PC-3 (cell line): ENCODE data around the gene WNK4. TPM values are rescaled to one million over a fixed set of nuclear protein-coding genes. Genes with fewer than 3 reads are reported as not detected.

Source experiments
- ATAC-seq: fragments of 200-7000 bp; cut with Tn5 transposase; 2 replicates; pipeline ENCODE4 v1.9.1; 2020; ENCODE audit warnings: mild to moderate bottlenecking, moderate library complexity
- BruUV-seq: library from RNA; stranded (reverse); fragments of 400-500 nt; replicated peaks from 2 replicates; lab custom pipeline; 2021; lab: Mats Ljungman, UMichigan
- CTCF ChIA-PET: fragments of 300-600 bp; sonication (Branson Sonifier 250); formaldehyde crosslinking; loops from one replicate; lab custom pipeline; 2022; ENCODE audit warnings: antibody characterized with exemption; lab: Charles Lee
- POLR2A ChIA-PET: fragments of 300-600 bp; sonication (Branson Sonifier 250); formaldehyde crosslinking; loops from one replicate; lab custom pipeline; 2022; ENCODE audit warnings: antibody characterized with exemption; ENCODE audit not compliant: unreplicated experiment; lab: Charles Lee
- DNase-seq: peaks from one replicate; pipeline ENCODE4 v3.0.0-alpha.2; 2015
- H2AFZ ChIP-seq: fragments of 300-600 bp; sonication (generic); 2 replicates; pipeline ENCODE4 v1.6.0; 2016; ENCODE audit warnings: antibody characterized with exemption, low read length
- H3F3A ChIP-seq: fragments of 300-600 bp; sonication (generic); one replicate; pipeline ENCODE4 v1.6.0; 2017; ENCODE audit warnings: antibody characterized with exemption, low read length, control low read depth, mild to moderate bottlenecking; ENCODE audit not compliant: unreplicated experiment
- H3K27ac ChIP-seq: fragments of 300-600 bp; sonication (generic); 2 replicates; pipeline ENCODE4 v1.5.1; 2016; ENCODE audit warnings: mild to moderate bottlenecking, low read length
- H3K27me3 ChIP-seq: fragments of 300-600 bp; sonication (generic); 2 replicates; pipeline ENCODE4 v1.6.1; 2016; ENCODE audit warnings: low read length, mixed read lengths
- H3K36me3 ChIP-seq: fragments of 300-600 bp; sonication (generic); 2 replicates; pipeline ENCODE4 v1.6.1; 2016; ENCODE audit warnings: low read depth, mixed run types, low read length, mixed read lengths
- H3K4me1 ChIP-seq: fragments of 300-600 bp; sonication (generic); 2 replicates; pipeline ENCODE4 v1.5.1; 2016; ENCODE audit warnings: low read length; ENCODE audit not compliant: insufficient read depth
- H3K4me2 ChIP-seq: fragments of 300-600 bp; sonication (generic); 2 replicates; pipeline ENCODE4 v1.6.0; 2016; ENCODE audit warnings: low read length
- H3K4me3 ChIP-seq: fragments of 300-600 bp; sonication (generic); 2 replicates; pipeline ENCODE4 v1.5.1; 2016; ENCODE audit warnings: mild to moderate bottlenecking, low read length, mixed read lengths
- H3K79me2 ChIP-seq: fragments of 300-600 bp; sonication (generic); 2 replicates; pipeline ENCODE4 v1.6.1; 2017; ENCODE audit warnings: low read length, mixed read lengths
- H3K9ac ChIP-seq: fragments of 300-600 bp; sonication (generic); 2 replicates; pipeline ENCODE4 v1.6.0; 2016; ENCODE audit warnings: mild to moderate bottlenecking, low read length
- H3K9me2 ChIP-seq: fragments of 300-600 bp; sonication (generic); replicated peaks from 2 replicates; pipeline ENCODE4 v1.6.1; 2016; ENCODE audit warnings: mixed run types, low read length, mixed read lengths
- H3K9me3 ChIP-seq: fragments of 300-600 bp; sonication (generic); 2 replicates; pipeline ENCODE4 v1.6.1; 2016; ENCODE audit warnings: low read length, mixed read lengths
- H4K20me1 ChIP-seq: fragments of 300-600 bp; sonication (generic); 2 replicates; pipeline ENCODE4 v1.6.1; 2016; ENCODE audit warnings: low read length, mixed read lengths
- EZH2 ChIP-seq: fragments of 300-600 bp; sonication (generic); IDR thresholded peaks from one replicate; pipeline ENCODE4 v1.6.1; 2017; ENCODE audit warnings: antibody characterized with exemption, mild to moderate bottlenecking, low read length; ENCODE audit not compliant: unreplicated experiment
- EZH2phosphoT487 ChIP-seq: fragments of 300-600 bp; sonication (generic); IDR thresholded peaks from 2 replicates; pipeline ENCODE4 v1.6.1; 2018; ENCODE audit warnings: mild to moderate bottlenecking, antibody characterized with exemption, low read length, borderline replicate concordance
- intact Hi-C: fragments of 100-400 bp; cut with micrococcal nuclease; formaldehyde crosslinking; loops from 2 replicates; pipeline ENCODE4 v1.9.0; 2023
- total RNA-seq: library from RNA; depleted of rRNA; stranded (reverse); fragments of >200 nt; gene quantifications from 2 replicates; pipeline ENCODE4 v1.2.3, GENCODE V29; 2014
- TF ChIP-seq, protein P1 (sequence below): fragments of 300-600 bp; sonication (generic); conservative IDR thresholded peaks from 2 replicates; pipeline ENCODE4 v1.5.1; 2017; ENCODE audit warnings: antibody characterized with exemption, low read depth, mild to moderate bottlenecking, low read length

Gene WNK4
- total RNA-seq, 1 experiment from 2014 or later: 13.0 TPM

DNA sequence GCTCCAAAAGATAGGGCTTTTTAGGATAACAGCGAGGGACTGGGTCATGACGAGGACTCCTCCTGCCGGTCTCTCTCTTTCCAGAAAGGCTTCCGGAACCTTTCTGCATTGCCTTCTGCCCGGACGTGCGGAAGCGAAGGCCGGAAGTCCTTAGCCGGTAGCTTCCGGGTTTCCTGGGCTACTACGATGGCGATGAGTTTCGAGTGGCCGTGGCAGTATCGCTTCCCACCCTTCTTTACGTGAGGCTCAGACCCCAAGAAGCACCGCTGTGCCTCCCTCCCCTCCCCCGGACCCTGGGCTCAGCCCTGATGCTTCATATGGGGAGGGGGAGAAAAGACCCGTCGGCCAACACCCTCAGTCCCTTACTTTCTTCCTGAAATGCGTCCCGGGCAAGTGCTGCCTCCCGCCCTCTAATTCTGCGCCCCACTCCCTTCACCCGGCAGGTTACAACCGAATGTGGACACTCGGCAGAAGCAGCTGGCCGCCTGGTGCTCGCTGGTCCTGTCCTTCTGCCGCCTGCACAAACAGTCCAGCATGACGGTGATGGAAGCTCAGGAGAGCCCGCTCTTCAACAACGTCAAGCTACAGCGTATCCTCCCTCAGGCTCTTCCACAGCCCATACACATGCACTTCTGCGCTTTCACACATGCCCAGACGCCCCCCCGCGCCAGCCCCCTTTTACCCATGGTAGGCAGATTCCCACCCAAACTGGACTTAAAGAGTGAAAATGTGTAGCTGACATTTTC lies 6.9 kb upstream of the WNK4 start, which contains the start of gene VPS25:
TSS of gene VPS25 (plus strand) at position 160 of the 746 bp plus-strand sequence. CDS start at position 187, 27 bp downstream.
- Histone ChIP-seq H3K9ac (peak within 1 kb of the TSS; percentile 97), H3K27ac (peak within 1 kb of the TSS; percentile 81), H3F3A (peaks cover 7% of the 10 kb centered on the region), H2AFZ (peak within 1 kb of the TSS; percentile 96), H3K27me3 (no peaks in the 10 kb centered on the region), H3K4me3 (peak within 1 kb of the TSS; percentile 99), H3K79me2 (peaks cover 26% of the 10 kb centered on the region), H4K20me1 (no peaks in the 10 kb centered on the region), H3K9me3 (no peaks in the 10 kb centered on the region), H3K36me3 (no peaks in the 10 kb centered on the region; the same call in 1 of the 2 replicates), H3K4me2 (peak within 1 kb of the TSS; percentile 99), H3K4me1 (peaks cover 14% of the 10 kb centered on the region), H3K9me2 (no peaks in the 10 kb centered on the region)
- POLR2A ChIA-PET: interaction anchor here (0.5 to 1.0 kb wide), 4 partner anchors 8 to 1084 kb away, joined by 3 to 8 read pairs (median 5); no protein-coding TSS in a partner anchor
- peak; percentile 83 for DNase-seq
- CTCF ChIA-PET: interaction anchor here (1.9 kb wide), 1 partner anchor 10 kb away, joined by 5 read pairs; no protein-coding TSS in a partner anchor
- TF ChIP-seq EZH2phosphoT487 (no peak), EZH2 (no peak)
- TF ChIP-seq, protein P1, sequence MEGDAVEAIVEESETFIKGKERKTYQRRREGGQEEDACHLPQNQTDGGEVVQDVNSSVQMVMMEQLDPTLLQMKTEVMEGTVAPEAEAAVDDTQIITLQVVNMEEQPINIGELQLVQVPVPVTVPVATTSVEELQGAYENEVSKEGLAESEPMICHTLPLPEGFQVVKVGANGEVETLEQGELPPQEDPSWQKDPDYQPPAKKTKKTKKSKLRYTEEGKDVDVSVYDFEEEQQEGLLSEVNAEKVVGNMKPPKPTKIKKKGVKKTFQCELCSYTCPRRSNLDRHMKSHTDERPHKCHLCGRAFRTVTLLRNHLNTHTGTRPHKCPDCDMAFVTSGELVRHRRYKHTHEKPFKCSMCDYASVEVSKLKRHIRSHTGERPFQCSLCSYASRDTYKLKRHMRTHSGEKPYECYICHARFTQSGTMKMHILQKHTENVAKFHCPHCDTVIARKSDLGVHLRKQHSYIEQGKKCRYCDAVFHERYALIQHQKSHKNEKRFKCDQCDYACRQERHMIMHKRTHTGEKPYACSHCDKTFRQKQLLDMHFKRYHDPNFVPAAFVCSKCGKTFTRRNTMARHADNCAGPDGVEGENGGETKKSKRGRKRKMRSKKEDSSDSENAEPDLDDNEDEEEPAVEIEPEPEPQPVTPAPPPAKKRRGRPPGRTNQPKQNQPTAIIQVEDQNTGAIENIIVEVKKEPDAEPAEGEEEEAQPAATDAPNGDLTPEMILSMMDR: no peak
- intact Hi-C loops: loop anchor here (2.0 kb wide), 1 partner anchor 29 kb away; no protein-coding TSS in a partner anchor
- peak; percentile 84 for ATAC-seq
- TSS peak; percentile 85 for BruUV-seq

DNA sequence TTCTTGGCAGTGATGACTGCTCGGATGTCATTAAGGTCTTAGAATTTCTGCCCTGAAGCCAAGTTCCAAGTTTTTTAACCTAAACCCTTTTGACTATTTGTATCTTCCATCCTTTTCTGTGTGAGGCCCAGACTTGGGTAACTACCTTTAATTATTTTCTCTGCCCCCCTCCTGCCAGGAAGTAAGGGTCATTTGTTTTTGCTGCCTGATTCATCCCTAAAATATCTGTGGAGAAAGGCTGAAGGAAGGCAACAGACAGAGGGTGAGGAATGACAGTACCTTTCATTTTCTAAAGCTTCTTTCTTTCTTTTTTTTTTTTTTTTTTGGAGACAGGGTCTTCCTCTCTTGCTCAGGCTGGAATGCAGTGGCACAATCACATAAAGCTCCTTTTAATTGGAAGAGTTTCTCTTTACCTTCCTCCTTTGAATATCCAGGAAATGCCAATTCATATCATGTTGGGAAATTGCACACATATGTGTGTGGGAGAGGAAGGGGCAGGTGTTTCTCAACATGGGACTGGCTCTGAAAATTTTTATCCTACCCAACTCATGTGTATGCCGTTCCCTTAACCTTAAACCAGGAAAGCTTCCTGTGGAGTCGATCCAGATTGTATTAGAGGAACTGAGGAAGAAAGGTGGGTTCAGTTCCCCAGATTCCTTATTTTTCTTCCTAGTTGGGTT lies 6.2 kb upstream of the WNK4 start:
- Histone ChIP-seq H3F3A (peaks cover 7% of the 10 kb centered on the region), H2AFZ (no peak overlapping the region), H3K79me2 (peaks cover 26% of the 10 kb centered on the region), H3K4me1 (peaks cover 16% of the 10 kb centered on the region), H3K9ac (peak overlapping the region; percentile 97), H3K9me3 (no peaks in the 10 kb centered on the region), H3K36me3 (no peaks in the 10 kb centered on the region; the same call in 1 of the 2 replicates), H3K27me3 (no peaks in the 10 kb centered on the region), H3K4me2 (peak overlapping the region; percentile 99), H3K9me2 (no peaks in the 10 kb centered on the region), H3K27ac (peak overlapping the region; percentile 81), H4K20me1 (no peaks in the 10 kb centered on the region), H3K4me3 (peak overlapping the region; percentile 99)
- TF ChIP-seq, protein P1: no peak
- TF ChIP-seq EZH2phosphoT487 (no peak), EZH2 (no peak)
- ATAC-seq: peak; percentile 78
- ChIA-PET CTCF (interaction anchor here (1.9 kb wide), 1 partner anchor 11 kb away, joined by 5 read pairs; no protein-coding TSS in a partner anchor), POLR2A (interaction anchor here (0.5 to 1.0 kb wide), 3 partner anchors 9 to 224 kb away, joined by 3 to 7 read pairs (median 5); partner anchors contain the start of gene RPL27)
- intact Hi-C loops: loop anchor here (2.0 kb wide), 1 partner anchor 29 kb away; no protein-coding TSS in a partner anchor
- peak; percentile 61 for DNase-seq
- no TSS peak for BruUV-seq
